ENCODE data around the gene CPT1B.
"Not testable (repeated sequence)": the region's sequence is repeated elsewhere in the genome, so short reads cannot be mapped to it uniquely, and the experiment has no call there.

Gene CPT1B

GRCh38 chr22:50526108-50526833 lies 52.0 kb downstream of the CPT1B start:
- DNase-seq: peak; percentile 15

GRCh38 chr22:50525858-50526107 lies 52.4 kb downstream of the CPT1B start:
- no peak for DNase-seq

GRCh38 chr22:50525104-50525857 lies 52.9 kb downstream of the CPT1B start, which contains the start of gene SCO2:
Gene SCO2 (minus strand): TSS chr22:50525598. CDS start chr22:50524411, 1,187 bp downstream.
- peak; percentile 74 for DNase-seq

GRCh38 chr22:50524676-50525103 lies 53.5 kb downstream of the CPT1B start:
- no peak for DNase-seq

- DNase-seq: no peak
Observed at GRCh38 chr22:50523806-50524675, 54.2 kb downstream of the CPT1B start.

- DNase-seq: no peak
Observed at GRCh38 chr22:50523458-50523805, 54.8 kb downstream of the CPT1B start.

GRCh38 chr22:50522806-50523438 lies 55.3 kb downstream of the CPT1B start:
- no peak for DNase-seq

- no peak for DNase-seq
Observed at GRCh38 chr22:50522208-50522805, 55.9 kb downstream of the CPT1B start.

- no peak for DNase-seq
Observed at GRCh38 chr22:50521710-50522109, 56.5 kb downstream of the CPT1B start.

- no peak for DNase-seq
Observed at GRCh38 chr22:50520826-50521453, 57.3 kb downstream of the CPT1B start.

GRCh38 chr22:50520184-50520583 lies 58.0 kb downstream of the CPT1B start:
- not testable (repeated sequence) for DNase-seq

- DNase-seq: no peak
Observed at GRCh38 chr22:50519151-50519550, 59.1 kb downstream of the CPT1B start.

Measured in DMS79 treated with DMSO at 0.1 percent for 48 hours (cell line).